Immature natural killer cell (primary cell): ENCODE results near the gene METTL5. TPM values are rescaled to one million over a fixed set of nuclear protein-coding genes. Genes with fewer than 3 reads are reported as not detected.

Experiments
- DNase-seq, 3 donors: peaks; one replicate each; pipeline ENCODE4 v3.0.0; 2022; ENCODE audit warnings: mixed read lengths in 1 of 3
- H3K27ac Mint-ChIP-seq, 6 donors: one replicate each; pipeline ENCODE4 v1.8.0; 2020; ENCODE audit warnings: mixed read lengths in 6 of 6, mild to moderate bottlenecking in 5 of 6, inconsistent platforms in 4 of 6, moderate library complexity in 3 of 6
- H3K27me3 Mint-ChIP-seq, 3 donors: one replicate each; pipeline ENCODE4 v1.8.0; 2020 to 2021; ENCODE audit warnings: low read depth in 3 of 3, mild to moderate bottlenecking in 3 of 3, mixed read lengths in 3 of 3, moderate library complexity in 3 of 3, inconsistent platforms in 1 of 3
- H3K36me3 Mint-ChIP-seq, 3 donors: one replicate each; pipeline ENCODE4 v1.8.0; 2020; ENCODE audit warnings: mixed read lengths in 3 of 3, inconsistent platforms in 2 of 3, mild to moderate bottlenecking in 2 of 3
- H3K4me1 Mint-ChIP-seq, 2 donors: one replicate each; pipeline ENCODE4 v1.8.0; 2020; ENCODE audit warnings: inconsistent platforms in 2 of 2, mild to moderate bottlenecking in 2 of 2, mixed read lengths in 2 of 2, moderate library complexity in 1 of 2
- H3K4me3 Mint-ChIP-seq, 5 donors: one replicate each; pipeline ENCODE4 v1.8.0; 2020; ENCODE audit warnings: mild to moderate bottlenecking in 5 of 5, mixed read lengths in 5 of 5, inconsistent platforms in 3 of 5, moderate library complexity in 3 of 5
- H3K9me3 Mint-ChIP-seq, 6 donors: one replicate each; pipeline ENCODE4 v1.8.0; 2020; ENCODE audit warnings: mild to moderate bottlenecking in 6 of 6, mixed read lengths in 6 of 6, inconsistent platforms in 4 of 6, moderate library complexity in 3 of 6
- polyA plus RNA-seq, 3 donors: library from polyadenylated mRNA; unstranded; fragments of 300-500 nt; fragmentation: Illumina TruSeq; gene quantifications; one replicate each; pipeline ENCODE4 v1.2.3, GENCODE V29; 2021

The METTL5 gene
- polyA plus RNA-seq, 3 donors from 2014 or later: 78.5 to 147 (median 97.5) TPM

DNA sequence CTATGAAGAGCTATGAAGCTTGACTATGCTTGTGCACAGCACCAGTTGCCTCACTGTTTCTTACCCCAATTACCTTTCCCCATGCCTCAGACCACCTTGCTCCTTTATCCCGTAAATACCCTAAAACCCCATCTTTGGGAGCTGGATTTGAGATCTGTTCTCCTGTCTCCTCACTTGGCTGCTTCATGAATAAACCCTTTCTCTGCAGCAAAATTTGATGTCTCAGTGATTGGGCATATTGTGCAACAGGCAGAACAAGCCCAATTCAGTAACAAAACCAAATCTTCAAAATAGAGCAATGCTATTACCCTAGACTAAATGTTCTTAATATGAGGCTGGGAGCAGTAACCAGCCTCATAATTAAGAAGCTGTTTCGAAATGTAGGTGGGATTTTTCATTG, 29.5 kb downstream of the METTL5 start:
- Mint-ChIP-seq H3K9me3 (no peaks in the 10 kb centered on the region), H3K4me1 (peaks cover 15 to 20% of the 10 kb centered on the region in 2 donors), H3K4me3 (no peak overlapping the region), H3K36me3 (no peaks in the 10 kb centered on the region), H3K27me3 (peaks cover 2 to 14% (median 4%) of the 10 kb centered on the region in 3 donors), H3K27ac (no peak overlapping the region)
- DNase-seq: no peak

DNA sequence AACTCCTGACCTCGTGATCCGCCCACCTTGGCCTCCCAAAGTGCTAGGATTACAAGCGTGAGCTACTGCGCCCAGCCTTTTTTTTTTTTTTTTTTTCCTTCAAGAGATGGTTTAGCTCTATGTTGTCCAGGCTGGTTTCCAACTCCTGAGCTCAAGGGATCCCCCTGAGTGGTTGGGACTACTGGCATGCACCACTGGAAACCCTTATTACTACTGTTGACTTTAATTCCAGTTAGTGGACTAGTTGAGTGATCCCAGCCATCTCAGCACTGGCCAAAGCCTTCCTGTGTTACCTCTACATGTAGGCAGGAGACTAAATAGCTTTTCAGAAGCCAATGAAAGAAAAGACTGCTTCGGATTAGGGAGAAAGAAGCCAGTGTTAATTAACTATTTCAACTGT, 34.1 kb downstream of the METTL5 start:
- Mint-ChIP-seq H3K27ac (no peak overlapping the region), H3K4me1 (peaks cover 0 to 2% of the 10 kb centered on the region in 2 donors), H3K27me3 (peaks cover 8 to 11% (median 11%) of the 10 kb centered on the region in 3 donors), H3K9me3 (no peaks in the 10 kb centered on the region), H3K36me3 (no peaks in the 10 kb centered on the region), H3K4me3 (no peak overlapping the region)
- no peak for DNase-seq

DNA sequence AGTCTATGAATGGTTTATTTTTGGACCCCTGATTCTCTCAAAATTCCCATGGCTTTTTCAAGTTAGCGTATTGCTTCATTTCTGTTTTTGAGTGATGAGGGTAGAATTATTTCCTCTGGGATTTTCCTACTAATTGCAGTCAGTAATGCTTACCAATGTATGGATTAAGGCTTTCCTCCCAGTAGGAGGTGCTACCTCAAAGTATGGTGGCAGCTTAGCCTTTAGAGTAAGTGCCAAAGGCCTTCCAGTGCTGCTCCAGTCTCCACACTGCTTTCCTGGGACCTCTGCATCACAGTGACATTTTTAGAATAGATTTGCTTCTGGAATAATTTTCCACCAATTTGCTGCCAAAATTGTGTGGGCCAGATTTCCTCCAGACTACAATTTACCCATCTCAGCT, 42.2 kb downstream of the METTL5 start:
- Mint-ChIP-seq H3K27me3 (peaks cover 0 to 12% (median 1%) of the 10 kb centered on the region in 3 donors), H3K4me3 (no peak overlapping the region), H3K36me3 (no peaks in the 10 kb centered on the region), H3K9me3 (no peaks in the 10 kb centered on the region), H3K27ac (no peak overlapping the region), H3K4me1 (no peaks in the 10 kb centered on the region)
- no peak for DNase-seq

DNA sequence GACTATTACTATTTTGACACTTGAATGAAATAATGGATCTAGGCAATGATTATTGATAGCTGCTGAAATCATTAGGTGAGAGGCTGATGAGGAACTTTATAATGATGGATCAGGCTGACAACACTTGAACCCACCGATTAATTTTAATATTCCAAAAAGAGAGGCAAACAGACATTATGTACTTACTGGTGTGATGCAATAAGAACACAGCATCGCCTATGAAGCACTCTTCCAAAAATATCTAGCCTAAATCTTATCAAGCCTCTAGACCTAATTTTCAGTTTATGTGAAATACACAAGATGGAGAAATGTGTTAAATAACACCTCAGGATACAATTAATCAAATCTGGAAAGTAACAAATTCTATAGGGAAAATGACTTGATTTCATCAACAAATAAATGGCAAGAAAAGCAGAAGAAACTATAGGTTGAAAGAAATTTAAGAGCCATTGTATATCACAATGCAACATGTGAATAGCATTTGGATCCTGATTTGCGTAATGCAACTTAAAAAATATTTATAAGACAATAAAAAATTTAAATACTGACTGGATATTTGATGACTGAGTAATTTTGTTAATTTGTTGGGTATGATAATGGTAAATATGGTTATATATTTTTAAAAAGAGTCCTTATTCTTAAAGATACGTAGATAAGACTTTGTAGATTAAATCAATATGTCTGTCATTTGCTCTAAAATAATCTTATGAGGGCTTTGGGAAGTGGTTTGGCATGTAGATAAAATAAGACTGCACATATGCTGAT, 43.3 kb downstream of the METTL5 start:
- H3K27ac Mint-ChIP-seq: no peak overlapping the region
- peaks cover 0 to 12% (median 1%) of the 10 kb centered on the region in 3 donors for H3K27me3 Mint-ChIP-seq
- H3K4me3 Mint-ChIP-seq: no peak overlapping the region
- no peaks in the 10 kb centered on the region for H3K36me3 Mint-ChIP-seq
- no peak for DNase-seq
- H3K9me3 Mint-ChIP-seq: no peaks in the 10 kb centered on the region
- no peaks in the 10 kb centered on the region for H3K4me1 Mint-ChIP-seq

DNA sequence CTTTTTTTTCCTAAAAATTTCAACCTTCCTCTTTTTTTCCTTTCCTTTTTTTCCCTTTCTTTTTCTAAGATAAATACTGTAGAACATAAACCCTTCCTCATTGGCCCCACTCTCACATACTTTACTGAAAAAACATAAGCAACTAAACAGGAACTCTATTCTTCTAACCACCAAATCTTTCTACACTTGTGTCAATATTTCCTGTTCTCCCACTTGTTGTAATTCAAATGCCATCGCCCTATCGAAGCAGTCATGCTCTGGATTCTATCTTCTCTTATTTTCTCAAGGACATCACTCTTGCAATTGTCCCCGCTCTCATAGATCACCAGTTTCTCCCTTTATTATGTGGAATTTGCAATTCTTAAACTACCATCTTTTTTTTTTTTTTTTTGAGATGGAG, 46.3 kb downstream of the METTL5 start:
- Mint-ChIP-seq H3K27ac (no peak overlapping the region), H3K9me3 (no peaks in the 10 kb centered on the region), H3K4me1 (no peaks in the 10 kb centered on the region), H3K27me3 (peaks cover 0 to 12% (median 1%) of the 10 kb centered on the region in 3 donors), H3K36me3 (no peaks in the 10 kb centered on the region), H3K4me3 (no peak overlapping the region)
- DNase-seq: no peak

DNA sequence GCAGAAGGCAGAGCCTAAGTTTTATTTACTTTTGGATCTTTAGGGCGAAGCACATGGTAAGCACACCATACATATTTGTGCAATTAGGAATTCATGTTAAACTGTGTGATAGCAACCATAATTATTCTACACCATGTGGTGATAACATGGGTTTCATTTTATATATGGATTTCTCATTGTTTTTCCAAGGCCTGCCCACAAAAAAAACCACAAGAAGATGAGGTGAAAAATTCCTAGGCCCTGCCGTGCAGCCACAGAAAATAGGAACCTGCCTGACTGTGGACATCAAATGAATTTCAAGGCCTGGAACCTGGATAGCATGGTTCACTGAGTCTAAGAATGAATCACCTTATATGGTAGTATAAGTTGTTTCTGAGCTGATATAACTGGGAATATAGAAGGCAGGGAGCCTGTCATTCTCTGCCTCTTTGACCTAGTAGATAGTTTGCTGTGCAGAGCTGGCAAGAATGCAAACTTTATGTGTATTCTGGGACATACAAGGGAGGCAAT, 48.4 kb downstream of the METTL5 start:
- no peaks in the 10 kb centered on the region for H3K4me1 Mint-ChIP-seq
- H3K9me3 Mint-ChIP-seq: no peaks in the 10 kb centered on the region
- no peak for DNase-seq
- peaks cover 0 to 5% (median 1%) of the 10 kb centered on the region in 3 donors for H3K27me3 Mint-ChIP-seq
- H3K4me3 Mint-ChIP-seq: no peak overlapping the region
- no peak overlapping the region for H3K27ac Mint-ChIP-seq
- no peaks in the 10 kb centered on the region for H3K36me3 Mint-ChIP-seq

DNA sequence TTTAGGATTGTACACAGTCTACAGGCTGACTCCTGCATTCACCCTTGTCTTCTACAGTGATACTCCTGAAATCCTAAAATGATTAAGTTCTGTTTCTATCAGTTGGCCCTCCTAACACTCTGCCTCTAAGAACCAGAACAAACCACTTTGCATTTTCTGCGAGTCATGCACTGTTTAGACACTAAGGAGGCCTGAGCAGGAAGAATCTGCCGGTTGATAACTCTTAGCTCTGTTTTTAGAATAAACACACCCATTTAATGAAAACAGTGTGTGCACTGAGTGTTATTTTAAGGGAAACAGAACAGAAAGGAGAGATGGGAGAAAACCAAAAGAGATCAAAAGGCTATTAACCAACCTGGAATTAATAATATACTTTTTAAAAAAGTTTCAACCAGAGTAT, 48.9 kb downstream of the METTL5 start:
- Mint-ChIP-seq H3K36me3 (no peaks in the 10 kb centered on the region), H3K4me1 (no peaks in the 10 kb centered on the region), H3K27ac (no peak overlapping the region), H3K9me3 (no peaks in the 10 kb centered on the region), H3K4me3 (no peak overlapping the region), H3K27me3 (peaks cover 0 to 2% (median 2%) of the 10 kb centered on the region in 3 donors)
- DNase-seq: no peak

DNA sequence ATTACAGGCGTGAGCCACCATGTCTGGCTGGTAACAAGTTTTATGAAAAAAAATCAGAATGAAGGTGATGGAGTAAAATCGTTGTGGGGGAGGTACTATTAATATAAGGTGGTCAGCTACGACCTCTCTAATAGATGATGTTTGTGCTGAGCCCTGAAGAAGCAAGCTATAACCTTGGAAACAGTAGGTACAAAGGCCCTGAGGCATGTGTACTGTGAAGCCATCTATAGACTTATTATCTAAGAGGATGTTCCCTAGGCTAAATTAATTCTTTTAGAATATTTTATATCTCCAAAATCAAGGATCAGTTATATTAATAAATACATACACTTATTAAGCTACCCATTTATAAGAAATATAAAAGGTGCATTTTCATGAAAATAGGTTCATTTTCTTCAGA, 49.4 kb downstream of the METTL5 start:
- no peak for DNase-seq
- Mint-ChIP-seq H3K4me3 (no peak overlapping the region), H3K4me1 (no peaks in the 10 kb centered on the region), H3K27me3 (peaks cover 0 to 4% (median 2%) of the 10 kb centered on the region in 3 donors), H3K27ac (no peak overlapping the region), H3K36me3 (no peaks in the 10 kb centered on the region), H3K9me3 (no peaks in the 10 kb centered on the region)

DNA sequence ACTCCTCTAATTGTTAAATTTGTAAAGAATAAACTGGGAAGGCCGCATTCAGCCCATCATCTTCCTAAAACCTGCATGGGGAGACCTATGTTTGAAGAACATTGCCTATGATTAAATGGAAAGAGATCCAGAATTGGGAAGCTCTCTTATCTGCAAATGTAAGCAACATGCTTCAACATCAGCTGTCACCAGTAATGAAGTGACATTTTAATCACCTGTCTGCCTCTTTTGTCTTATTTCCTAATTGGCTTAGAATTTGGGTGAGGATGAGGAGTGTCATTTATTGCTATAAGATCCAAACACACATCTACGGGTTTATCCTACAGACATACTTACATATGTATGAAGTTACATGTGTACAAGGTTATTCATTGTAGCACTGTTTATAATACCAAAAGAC, 52.1 kb downstream of the METTL5 start:
- no peaks in the 10 kb centered on the region for H3K36me3 Mint-ChIP-seq
- H3K4me1 Mint-ChIP-seq: peaks cover 8 to 10% of the 10 kb centered on the region in 2 donors
- H3K9me3 Mint-ChIP-seq: no peaks in the 10 kb centered on the region
- H3K4me3 Mint-ChIP-seq: no peak overlapping the region
- peaks cover under 1 to 5% (median 4%) of the 10 kb centered on the region in 3 donors for H3K27me3 Mint-ChIP-seq
- DNase-seq: no peak
- H3K27ac Mint-ChIP-seq: no peak overlapping the region

DNA sequence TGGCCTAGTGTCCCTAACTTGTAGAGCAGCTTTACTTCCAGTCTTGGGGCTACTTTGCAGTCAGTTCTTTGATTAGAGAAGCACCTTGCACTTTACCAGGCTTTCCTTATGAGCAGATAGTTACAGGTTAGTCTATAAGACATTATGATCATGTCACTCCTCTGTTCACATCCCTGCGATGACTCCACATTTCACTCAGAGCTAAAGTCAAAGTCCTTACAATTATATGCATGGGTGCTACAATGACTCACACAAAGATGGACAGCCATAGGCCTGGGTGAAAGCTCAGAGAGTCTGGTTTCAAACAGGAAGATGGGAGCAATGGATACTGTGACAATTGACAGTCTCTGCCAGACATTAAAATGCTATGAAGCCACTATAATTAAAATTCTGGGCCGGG, 53.1 kb downstream of the METTL5 start:
- no peak overlapping the region for H3K4me3 Mint-ChIP-seq

DNA sequence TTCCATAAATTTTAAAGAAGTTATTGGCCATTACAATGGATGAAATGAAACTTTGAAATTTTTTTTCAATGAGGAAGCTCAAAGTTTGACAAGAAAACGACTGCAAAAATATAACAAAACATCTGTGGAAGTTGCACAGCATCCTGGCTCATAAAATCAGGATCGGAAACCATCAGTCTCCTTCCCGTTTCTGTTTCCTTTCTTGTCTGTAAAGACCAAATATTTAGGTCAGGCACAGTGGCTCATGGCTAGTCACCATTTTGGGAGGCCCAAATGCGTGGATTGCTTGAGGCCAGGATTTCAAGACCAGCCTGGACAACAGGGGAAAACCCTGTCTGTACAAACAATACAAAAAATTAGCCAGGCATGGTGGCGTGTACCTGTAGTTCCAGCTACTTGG, 53.7 kb downstream of the METTL5 start:
- H3K36me3 Mint-ChIP-seq: no peaks in the 10 kb centered on the region
- no peak overlapping the region for H3K4me3 Mint-ChIP-seq
- peaks cover 5 to 14% (median 6%) of the 10 kb centered on the region in 3 donors for H3K27me3 Mint-ChIP-seq
- H3K9me3 Mint-ChIP-seq: no peaks in the 10 kb centered on the region
- DNase-seq: no peak
- peaks cover 16% of the 10 kb centered on the region in 2 donors for H3K4me1 Mint-ChIP-seq
- H3K27ac Mint-ChIP-seq: no peak overlapping the region

More for the DNA sequence above, 53.1 kb downstream of the METTL5 start:
- no peaks in the 10 kb centered on the region for H3K36me3 Mint-ChIP-seq
- no peaks in the 10 kb centered on the region for H3K9me3 Mint-ChIP-seq
- peaks cover 16% of the 10 kb centered on the region in 2 donors for H3K4me1 Mint-ChIP-seq
- no peak for DNase-seq
- H3K27ac Mint-ChIP-seq: no peak overlapping the region
- H3K27me3 Mint-ChIP-seq: peaks cover 5 to 11% (median 6%) of the 10 kb centered on the region in 3 donors

DNA sequence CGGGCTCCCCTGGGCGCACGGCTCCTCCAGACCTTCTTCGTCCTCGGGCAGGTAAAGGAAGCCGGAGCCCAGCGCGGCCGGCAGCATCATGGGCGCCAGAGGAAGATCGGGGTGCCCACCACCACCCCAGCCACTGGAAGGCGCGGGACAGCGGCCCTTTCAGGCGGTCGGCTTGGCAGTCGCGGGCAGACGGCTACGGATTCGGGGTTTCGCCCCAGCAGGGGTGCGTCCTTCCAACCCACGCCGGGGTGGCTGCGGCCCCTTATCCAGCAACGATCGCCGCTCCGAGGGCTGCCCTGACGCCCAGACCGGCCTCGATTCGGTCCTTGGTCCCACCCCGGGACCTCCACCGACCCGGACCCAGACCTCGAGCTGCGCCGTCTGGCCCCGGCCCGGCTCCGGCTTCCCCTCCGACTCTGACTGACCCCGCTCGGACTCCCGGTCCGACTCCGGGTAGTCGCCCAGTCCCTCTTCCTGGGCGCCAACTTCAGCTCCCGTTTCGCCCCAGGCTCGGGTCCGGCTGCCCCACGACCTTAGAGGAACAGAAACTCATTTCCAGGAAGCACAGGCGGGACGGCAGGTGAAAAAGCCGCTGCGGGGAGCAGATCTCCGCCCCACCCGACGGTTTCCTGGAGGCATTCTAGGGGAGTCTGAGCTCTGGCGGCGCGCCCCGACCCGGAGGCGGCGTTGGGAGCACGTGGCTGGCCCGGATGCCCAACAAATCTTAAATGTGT, 56.3 kb downstream of the METTL5 start:
- peak; percentile 1 to 15 (median 5) for DNase-seq
- Mint-ChIP-seq H3K27me3 (peaks cover 5 to 14% (median 6%) of the 10 kb centered on the region in 3 donors), H3K4me3 (peak overlapping the region; percentile 64 to 75 (median 70)), H3K27ac (peak overlapping the region in 1 of 6 donors; percentile 12), H3K9me3 (no peaks in the 10 kb centered on the region), H3K4me1 (peaks cover 16% of the 10 kb centered on the region in 2 donors), H3K36me3 (no peaks in the 10 kb centered on the region)

DNA sequence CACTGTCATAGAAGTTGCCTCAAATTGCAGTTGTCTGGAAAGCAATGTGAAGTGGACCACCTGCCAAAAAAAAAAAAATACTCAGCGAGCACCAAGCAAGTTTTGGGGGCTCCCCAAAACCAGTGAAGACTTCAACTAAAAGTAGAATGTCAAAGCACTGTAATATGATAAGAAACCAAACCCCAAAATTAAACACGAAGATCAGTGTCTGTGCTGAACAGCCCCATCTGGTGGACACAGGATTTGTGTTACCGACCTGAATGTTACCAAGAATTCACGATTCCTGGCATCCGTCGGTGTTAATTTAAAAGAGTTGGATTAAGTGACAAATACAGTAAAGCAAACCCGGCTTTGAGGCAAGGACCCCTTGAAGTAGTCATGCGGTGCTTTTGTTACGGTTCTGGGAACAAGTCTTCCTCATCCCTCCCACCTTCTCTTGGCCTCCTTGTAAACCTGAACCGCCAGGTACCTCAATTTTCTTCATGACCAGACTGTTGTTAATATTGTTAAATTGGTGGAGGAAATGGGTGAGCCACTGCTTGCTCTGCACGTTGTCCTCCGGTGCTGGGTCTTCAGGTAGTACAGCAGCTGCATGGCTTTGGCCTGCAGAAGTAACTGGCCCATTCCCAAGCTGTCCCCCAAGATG, 57.3 kb downstream of the METTL5 start:
- no peak overlapping the region for H3K27ac Mint-ChIP-seq
- peaks cover 5 to 14% (median 6%) of the 10 kb centered on the region in 3 donors for H3K27me3 Mint-ChIP-seq
- H3K36me3 Mint-ChIP-seq: no peaks in the 10 kb centered on the region
- H3K9me3 Mint-ChIP-seq: no peaks in the 10 kb centered on the region
- H3K4me1 Mint-ChIP-seq: peaks cover 17 to 21% of the 10 kb centered on the region in 2 donors
- H3K4me3 Mint-ChIP-seq: peak overlapping the region; percentile 15 to 62 (median 44)
- DNase-seq: peak; percentile 39 to 54 (median 40)

DNA sequence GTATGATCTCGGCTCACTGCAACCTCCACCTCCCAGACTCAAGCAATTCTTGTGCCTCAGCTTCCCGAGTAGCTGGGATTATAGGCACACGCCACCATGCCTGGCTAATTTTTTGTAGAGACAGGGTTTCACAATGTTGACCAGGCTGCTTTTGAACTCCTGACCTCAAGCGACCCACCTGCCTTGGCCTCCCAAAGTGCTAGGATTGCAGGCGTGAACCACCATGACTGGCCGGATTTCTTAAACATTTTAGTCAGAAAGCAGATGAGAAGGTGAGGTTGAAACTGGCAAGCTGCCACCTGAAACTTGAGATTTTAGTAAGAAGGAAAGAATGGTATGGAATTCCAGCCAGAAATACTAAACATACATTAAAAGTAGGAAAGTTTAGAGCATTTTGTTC, 59.2 kb downstream of the METTL5 start:
- H3K36me3 Mint-ChIP-seq: no peaks in the 10 kb centered on the region
- no peak overlapping the region for H3K4me3 Mint-ChIP-seq
- H3K27me3 Mint-ChIP-seq: peaks cover 4 to 14% (median 5%) of the 10 kb centered on the region in 3 donors
- peaks cover 33 to 34% of the 10 kb centered on the region in 2 donors for H3K4me1 Mint-ChIP-seq
- H3K9me3 Mint-ChIP-seq: no peaks in the 10 kb centered on the region
- DNase-seq: no peak
- no peak overlapping the region for H3K27ac Mint-ChIP-seq
